DMS79 treated with DMSO at 0.1 percent for 48 hours (cell line): ENCODE data around the gene THRSP.

Source experiments
- DNase-seq: peaks from one replicate; lab custom pipeline; 2025; lab: John Stamatoyannopoulos, UW

Gene THRSP

DNA sequence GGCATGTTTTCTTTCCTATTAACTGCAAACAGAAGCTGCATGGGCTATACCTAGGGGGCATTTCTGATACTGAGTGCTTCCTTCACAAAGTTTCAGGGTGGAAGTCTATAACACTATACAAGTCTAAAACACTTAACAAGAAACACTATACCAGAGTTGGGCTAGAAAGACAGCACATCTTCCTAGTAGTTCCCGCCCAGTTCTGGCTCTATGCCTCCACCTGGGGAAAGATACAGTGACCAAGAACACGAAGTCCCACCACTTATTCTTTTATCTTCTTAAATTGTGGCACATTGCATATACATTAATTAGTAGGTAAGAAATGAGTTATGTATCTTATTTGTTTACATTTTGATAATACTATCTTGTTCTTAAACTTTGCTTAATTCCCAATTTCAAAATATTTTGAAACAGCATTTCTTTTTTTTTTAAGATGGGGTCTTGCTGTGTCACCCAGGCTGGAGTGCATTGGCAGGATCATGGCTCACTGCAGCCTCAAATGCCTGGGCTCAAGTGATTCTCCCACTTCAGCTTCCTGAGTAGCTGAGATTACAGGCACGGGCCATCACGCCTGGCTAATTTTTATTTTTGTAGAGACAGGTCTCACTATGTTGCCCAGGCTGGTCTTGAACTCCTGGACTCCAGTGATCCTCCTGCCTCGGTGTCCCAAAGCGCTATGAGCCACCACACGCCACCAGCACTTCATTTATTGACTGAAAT lies 34.2 kb downstream of the THRSP start:
- peak; percentile 82 for DNase-seq

DNA sequence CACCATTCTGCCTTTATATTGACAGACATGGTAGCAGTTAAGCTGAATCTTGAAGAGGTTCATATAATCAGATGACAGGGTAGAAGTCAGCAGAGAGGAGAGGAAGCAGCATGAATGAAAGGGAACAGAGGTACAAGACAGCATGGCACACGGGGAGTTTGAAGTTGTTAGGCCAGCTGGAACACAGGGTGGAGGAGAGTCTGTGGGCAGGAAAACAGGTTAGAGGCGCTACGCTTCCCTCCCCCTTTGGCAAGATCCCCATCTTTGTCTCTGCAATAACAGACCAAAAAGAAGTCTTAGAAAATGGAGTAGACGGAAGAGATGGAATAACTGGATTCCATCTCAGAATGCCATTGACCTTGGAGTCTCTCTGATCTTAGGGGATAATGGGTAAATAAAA lies 36.0 kb downstream of the THRSP start:
- DNase-seq: peak; percentile 99

DNA sequence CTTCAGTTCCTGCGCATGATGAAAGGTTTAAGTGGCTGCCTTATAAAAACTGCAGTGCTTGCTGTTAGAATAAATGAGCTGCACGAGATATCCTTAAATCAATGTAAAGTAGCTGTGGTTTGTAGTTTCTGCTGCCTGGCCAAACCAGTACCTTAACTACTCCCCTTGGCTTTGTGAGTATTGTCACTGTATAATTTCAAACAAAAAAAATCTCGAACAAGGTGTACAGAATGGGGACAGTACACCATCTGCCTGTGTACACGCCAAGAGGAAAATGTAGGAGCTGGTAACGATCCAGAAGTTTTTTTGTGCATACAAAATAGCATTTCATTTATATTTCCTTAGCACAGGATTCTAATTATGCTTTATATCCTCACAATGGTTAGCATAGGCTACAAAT lies 36.6 kb downstream of the THRSP start:
- peak; percentile 100 for DNase-seq

GRCh38 chr11:78100676-78101472 lies 37.2 kb downstream of the THRSP start:
- peak; percentile 98 for DNase-seq

- DNase-seq: no peak
These were observed 45.7 kb downstream of the THRSP start for GRCh38 chr11:78109081-78110015.

DNA sequence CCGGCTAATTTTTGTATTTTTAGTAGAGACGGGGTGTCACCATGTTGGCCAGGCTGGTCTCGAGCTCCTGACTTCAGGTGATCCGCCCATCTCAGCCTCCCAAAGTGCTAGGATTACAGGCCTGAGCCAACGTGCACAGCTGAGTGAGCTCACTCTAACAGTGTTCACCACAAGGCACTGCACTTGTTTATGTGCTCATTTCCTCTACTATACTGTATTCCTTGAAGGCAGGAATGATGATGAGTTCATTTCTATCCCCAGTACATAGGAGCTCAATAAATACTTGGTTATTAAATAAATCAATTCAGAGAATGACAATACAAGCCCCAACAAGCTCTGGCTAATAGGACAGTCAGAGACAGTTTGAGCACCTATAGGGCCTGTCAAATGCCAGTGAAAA lies 46.7 kb downstream of the THRSP start:
- no peak for DNase-seq

GRCh38 chr11:78110830-78111229 lies 47.2 kb downstream of the THRSP start:
- DNase-seq: no peak

GRCh38 chr11:78111298-78111697 lies 47.6 kb downstream of the THRSP start:
- DNase-seq: no peak

DNA sequence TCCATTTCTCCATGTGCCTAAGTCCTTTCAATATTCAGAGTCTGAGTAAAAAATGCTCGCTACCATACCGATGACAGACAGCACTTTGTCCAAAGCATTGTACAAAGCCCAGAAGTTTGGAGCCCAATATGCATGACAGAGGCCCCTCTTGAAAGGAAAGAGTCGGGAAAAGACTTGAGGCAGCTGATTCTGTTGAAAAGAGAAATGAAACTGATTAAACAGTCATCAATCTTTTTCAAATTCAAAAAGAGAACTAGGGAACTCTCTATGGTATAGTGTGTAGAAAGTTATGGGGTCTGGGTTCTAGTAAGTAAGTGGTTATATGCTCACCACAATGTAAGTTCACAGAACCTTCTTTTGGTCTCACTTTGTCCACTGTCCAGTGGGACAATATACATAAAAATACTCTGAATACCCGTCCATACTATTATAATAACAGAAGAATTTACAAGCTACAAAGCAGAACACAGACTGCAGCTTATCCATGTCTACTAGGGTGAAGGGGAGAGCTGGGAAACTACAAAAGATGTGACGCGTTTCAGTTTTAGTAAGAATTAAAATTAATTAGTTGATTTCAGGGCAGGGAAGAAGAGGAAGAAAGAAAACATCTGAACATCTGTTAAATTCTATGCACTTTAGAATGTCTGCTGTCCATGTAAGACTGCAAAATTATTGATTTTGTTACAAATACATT lies 49.1 kb downstream of the THRSP start:
- DNase-seq: no peak
